A172 (cell line): ENCODE results near the gene PTGER4. TPM values are rescaled to one million over a fixed set of nuclear protein-coding genes. Genes with fewer than 3 reads are reported as not detected.
A peak's percentile ranks its signal among the peaks of the same experiment; 100 is the strongest.
"Not testable (repeated sequence)": the region's sequence is repeated elsewhere in the genome, so short reads cannot be mapped to it uniquely, and the experiment has no call there.

Experiments
- DNase-seq: peaks from one replicate; pipeline ENCODE4 v3.0.0-alpha.2; 2015; ENCODE audit warnings: low spot score
- total RNA-seq: library from RNA; depleted of rRNA; stranded (reverse); fragments of >200 nt; shearing (Covaris generic); gene quantifications from 2 replicates; pipeline ENCODE4 v1.2.3, GENCODE V29; 2014; rRNA removed

PTGER4 gene
- total RNA-seq, result 3.8 and 4.0 TPM in 2 replicates

DNA sequence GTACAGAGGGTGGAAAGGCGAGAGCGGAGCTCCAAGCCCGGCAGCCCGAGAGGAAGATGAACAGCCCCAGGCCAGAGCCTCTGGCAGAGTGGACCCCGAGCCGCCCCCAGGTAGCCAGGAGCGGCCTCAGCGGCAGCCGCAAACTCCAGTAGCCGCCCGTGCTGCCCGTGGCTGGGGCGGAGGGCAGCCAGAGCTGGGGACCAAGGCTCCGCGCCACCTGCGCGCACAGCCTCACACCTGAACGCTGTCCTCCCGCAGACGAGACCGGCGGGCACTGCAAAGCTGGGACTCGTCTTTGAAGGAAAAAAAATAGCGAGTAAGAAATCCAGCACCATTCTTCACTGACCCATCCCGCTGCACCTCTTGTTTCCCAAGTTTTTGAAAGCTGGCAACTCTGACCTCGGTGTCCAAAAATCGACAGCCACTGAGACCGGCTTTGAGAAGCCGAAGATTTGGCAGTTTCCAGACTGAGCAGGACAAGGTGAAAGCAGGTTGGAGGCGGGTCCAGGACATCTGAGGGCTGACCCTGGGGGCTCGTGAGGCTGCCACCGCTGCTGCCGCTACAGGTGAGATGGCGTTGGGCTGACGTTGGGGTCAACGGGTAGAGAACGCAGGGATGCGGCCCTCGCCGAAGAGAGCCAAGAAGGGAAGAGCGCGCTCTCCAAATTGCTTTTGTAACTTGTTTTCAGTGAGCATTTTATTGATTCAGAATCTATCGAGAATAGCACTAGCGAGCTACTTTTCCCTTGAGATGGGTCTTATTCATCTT lies at the start of gene PTGER4:
PTGER4 (plus strand) TSS at position 3 of the 769 bp plus-strand sequence. CDS start 1,079 bp downstream, outside the sequence.
- no peak for DNase-seq

DNA sequence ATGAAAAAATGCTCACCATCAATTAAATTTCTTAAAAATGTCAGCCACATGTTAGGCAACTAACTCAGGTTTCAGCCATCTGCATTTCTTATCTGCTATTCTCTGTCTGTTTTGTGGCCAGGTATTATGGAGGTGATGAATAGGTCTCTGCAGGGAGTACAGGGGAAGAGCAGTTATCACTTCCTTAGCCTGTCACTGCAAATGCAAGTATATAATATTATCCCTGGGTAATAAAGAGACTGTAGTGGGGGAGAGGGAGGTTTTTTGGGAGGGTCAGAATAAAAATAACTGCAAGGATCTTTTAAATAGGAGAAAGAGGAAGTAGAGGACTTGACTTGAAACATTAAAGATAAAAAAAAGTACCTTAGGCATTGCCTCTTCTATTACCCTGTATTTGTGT lies 49.6 kb upstream of the PTGER4 start:
- no peak for DNase-seq

DNA sequence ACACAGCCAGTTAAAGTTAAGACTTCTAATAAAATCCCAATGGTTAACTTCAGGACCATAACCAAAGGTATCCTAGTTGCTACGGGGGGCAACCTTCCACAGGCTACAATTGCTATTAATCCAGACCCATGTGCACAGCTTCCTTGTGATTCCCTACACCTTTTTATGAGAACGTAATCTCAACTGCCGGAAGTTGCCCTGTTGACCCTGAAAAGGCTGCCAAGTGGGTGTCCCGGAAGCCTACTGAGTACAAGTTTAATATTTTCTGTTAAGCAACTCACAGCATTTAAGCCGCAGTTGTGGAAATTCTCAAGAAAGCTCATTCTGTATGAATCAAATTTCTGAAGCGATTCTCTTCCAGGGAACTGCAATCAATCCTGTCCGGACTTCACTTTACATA lies 48.5 kb upstream of the PTGER4 start:
- DNase-seq, result no peak

DNA sequence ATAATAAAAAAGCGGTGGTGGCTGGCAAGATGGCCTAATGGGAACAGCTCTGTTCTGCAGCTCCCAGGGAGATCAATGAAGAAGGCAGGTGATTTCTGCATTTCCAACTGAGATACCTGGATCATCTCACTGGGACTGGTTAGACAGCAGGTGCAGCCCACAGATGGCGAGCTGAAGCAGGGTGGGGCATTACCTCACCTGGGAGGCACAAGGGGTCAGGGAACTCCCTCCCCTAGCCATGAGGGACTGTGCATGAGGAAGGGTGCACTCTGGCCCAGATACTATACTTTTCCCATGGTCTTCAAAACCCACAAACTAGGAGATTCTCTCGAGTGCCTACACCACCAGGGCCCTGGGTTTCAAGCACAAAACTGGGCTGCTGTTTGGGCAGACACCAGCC lies 45.6 kb upstream of the PTGER4 start:
- no peak for DNase-seq

DNA sequence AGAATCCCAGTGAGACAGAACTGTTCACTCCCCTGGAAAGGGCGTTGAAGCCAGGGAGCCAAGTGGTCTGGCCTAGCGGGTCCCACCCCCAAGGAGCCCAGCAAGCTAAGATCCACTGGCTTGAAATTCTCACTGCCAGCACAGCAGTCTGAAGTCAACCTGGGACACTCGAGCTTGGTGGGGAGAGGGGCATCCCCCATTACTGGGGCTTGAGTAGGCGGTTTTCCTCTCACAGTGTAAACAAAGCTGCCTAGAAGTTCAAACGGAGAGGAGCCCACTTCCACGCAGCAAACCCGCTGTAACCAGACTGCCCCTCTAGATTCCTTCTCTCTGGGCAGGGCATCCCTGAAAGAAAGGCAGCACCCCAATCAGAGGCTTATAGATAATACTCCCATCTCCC lies 45.1 kb upstream of the PTGER4 start:
- DNase-seq, result no peak

DNA sequence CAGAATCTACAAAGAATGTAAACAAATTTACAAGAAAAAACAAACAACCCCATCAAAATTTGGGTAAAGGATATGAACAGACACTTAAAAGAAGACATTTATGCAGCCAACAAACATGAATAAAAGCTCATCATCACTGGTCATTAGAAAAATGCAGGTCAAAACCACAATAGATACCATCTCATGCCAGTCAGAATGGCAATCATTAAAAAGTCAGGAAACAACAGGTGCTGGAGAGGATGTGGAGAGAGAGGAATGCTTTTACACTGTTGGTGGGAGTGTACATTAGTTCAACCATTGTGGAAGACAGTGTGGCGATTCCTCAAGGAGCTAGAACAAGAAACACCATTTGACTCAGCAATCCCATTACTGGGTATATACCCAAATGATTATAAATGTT lies 40.2 kb upstream of the PTGER4 start:
- DNase-seq, result not testable (repeated sequence)

DNA sequence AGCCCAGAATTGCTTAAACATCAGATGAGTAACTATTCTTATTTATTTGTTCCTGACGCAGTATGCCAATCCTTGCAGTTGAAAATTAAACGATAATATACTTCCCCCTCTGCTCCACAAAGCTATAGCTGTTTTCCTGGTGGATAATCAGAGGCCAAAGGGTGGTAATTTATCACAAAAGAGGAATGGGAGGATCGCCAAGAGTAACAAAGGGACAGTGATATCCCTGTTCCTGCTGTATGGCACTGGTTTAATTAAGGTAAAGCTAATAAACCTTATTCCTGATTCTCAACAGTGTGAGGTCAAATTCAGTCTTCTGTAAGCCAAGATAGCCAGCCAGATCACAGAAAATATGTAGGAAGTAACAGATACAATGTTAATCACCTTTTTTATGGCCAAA lies 33.4 kb upstream of the PTGER4 start:
- DNase-seq, result peak; percentile 10

DNA sequence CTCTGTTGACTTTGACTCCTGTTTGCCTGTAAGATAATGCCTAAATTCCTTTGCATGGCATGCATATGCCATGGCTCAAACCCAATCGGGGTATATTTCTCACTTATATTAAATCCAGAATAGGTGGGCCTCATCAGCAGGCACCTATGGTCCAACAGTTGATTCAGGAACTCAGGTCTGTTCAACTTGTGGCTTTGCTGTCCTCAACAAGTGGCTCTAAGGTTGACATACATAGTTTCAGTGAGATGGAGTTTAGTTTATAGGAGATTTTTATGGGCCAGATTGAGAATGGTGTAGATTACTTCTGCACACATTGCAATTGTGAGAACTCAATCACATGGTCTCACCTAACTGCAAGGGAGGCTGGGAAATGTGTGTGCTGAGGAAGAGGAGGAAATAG lies 31.6 kb upstream of the PTGER4 start:
- DNase-seq, result no peak

DNA sequence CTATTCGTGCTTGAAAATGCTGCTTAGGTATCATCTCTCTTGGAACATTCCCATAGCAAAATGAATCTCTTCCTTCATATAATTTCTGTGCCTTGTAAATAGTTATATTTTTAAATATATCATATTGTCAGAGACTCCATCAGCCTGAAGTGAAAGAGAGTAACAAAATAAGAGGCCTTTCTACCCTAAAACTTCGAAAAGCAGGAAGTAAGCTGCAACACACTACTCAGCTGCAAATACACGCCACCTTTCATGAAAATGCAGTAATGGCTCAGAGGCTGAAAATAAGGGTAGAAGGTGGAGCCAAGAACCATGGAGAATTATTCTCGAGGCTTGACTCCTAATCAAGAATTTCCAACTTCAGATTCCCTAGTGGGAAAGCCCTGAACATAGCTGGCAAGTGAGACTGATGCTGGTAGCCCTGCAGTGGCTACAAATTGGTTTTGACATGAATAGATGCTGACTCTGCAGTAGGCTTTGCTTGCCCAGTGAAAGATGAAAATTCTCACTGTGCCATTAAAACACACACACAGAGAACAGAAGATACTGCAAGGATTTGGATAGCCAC lies 30.2 kb upstream of the PTGER4 start:
- DNase-seq, result no peak

DNA sequence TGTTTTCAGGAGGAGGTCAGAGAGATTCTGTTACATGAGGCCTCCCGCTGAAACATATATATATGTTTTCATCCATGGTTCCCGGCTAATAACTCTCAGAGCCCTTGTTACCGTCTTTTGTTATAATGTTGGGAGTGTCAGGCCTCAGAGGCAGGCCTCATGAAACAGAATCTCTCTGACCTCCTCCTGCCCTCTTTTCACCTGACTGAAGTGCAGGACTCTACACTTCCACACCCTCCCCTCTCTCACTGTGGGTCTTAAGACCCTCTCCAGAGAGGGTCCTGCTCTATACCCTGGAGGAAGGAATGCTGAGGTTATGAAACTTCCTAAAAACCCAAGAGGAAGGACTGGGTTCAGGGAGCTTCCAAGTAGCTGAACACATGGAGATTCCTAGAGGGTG lies 28.5 kb upstream of the PTGER4 start:
- DNase-seq, result no peak

DNA sequence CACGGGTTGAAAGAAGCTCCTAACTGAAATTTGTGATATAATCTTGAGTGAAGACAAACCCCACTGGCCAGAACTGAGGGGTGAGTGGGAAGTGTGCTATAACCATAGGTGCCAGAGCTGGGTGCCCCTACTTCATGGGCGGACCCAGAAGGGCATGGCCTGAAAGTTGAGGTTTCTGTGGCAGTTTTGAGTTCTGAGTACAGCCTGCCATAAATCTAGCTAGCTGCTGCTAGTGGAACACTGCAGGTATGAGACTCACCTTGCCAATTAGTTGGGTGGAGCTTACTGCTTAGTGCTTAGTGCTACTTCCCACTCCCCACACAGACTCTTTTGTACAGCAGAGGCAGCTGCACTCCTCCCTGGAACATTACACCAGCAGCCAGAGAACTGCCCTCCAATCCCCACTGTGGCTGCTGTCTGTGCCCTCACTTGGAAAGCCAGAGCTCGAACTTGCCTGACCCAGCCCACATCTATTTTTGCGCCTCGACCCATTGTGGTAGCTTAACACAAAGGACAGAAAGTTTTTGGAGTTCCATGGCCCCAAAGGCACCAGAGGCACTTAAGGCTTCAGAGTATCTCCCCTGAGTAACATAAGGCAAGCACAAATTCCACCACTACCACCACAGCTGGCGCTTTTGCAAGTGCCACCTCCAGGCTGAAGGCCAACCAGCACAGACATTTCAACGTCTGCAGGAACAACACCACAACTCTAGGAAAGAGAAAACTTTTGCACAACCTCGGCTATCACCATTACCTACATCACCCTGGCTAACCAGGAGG lies 27.1 kb upstream of the PTGER4 start:
- DNase-seq, result no peak

DNA sequence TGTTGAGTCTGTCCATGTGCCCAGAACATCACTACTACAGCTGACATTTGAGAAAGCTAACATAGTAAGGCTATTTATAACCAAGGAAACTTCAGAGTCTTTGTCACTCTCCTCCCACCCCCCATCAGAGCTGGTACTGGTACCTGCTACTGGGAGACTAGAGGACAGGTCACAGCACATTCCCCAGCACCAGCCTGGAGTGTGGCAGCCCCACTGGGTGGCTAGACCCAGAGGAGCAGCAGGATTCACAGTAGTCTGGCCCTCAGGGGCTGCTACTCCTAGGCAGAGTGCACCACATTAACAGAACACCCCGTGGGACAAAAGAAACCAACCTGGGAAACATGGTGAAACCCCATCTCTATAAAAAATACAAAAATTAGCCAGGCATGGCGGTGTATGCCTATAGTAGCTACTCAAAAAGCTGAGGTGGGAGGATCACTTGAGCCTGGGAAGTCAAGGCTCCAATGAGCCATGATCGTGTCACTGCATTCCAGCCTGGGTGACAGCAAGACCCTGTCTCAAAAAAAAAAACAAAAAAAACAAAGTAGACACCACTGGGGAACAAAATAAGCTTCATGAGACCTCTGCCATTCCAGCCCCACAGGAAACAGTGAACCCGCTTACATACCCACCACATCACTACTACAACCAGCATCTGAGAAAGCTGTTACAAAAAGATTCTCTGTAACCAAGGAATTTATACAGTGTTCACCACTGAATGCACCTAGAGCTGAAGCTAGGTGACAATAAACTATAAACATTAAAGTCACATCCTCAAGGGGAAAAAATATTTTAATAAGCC lies 26.3 kb upstream of the PTGER4 start:
- DNase-seq, result no peak

DNA sequence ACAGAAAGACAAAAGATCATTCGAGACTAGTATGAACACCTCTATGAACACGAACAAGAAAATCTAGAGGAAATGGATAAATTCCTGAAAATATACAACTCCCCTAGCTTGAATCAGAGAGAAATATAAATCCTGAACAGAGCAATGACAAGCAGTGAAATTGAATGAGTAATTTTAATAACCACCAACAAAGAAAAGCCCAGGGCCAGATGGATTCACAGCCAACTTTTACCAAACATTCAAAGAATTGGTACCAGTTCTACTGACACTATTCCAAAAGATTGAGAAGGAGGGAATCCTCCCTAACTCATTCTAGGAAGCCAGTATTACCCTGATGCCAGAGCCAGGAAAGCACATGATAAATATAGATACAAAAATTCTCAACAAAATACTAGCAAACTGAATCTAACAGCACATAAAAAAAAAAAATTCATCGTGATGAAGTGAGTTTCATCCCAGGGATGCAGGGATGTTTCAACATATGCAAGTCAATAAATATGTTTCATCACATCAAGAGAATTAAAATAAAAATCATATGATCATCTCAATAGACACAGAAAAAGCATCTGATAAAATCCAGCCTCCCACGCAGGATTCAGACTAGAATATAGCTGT lies 25.2 kb upstream of the PTGER4 start:
- no peak for DNase-seq

DNA sequence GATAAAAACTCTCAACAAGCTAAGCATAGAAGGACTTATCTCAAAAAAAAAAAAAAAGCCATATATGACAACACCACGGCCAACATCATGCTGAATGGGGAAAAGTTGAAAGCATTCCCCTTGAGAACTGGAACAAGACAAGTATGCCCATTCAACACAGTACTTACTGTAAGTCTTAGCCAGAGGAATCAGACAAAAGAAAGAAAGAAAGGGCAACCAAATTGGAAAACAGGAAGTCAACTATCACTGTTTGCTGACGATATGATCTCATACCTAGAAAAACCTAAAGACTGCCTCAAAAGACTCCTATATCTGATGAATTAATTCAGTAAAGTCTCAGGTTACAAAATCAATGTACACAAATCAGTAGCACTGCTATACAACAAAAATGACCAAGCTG lies 24.6 kb upstream of the PTGER4 start:
- DNase-seq, result no peak

DNA sequence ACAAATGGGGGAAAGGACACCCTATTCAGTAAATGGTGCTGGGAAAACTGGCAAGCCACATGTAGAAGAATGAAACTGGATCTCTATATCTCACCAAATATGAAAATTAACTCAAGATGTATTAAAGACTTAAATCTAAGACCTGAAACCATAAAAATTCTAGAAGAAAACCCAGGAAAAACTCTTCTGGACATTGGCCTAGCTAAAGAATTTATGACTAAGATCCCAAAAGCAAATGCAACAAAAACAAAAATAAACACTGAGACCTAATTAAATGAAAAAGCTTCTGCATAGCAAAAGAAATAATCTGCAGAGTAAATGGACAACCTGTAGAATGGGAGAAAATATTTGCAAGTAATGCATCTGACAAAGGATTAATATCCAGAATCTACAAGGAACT lies 23.6 kb upstream of the PTGER4 start:
- DNase-seq, result not testable (repeated sequence)

DNA sequence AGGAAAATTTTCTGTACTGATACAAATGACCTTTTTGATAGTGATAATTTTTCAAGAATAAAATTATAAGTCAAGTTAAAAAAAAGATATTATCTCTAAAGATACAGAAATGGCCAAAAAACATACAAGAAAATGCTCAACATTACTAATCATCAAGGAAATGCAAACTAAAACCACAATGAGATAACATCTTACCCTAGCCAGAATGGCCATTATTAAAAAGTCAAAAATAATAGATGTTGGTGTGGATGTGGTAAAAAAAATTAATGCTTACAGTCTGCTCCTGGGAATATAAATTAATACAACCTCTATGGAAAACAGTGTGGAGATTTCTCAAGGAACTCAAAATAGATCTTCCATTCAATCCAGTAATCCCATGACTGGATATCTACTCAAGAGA lies 22.9 kb upstream of the PTGER4 start:
- DNase-seq, result no peak

DNA sequence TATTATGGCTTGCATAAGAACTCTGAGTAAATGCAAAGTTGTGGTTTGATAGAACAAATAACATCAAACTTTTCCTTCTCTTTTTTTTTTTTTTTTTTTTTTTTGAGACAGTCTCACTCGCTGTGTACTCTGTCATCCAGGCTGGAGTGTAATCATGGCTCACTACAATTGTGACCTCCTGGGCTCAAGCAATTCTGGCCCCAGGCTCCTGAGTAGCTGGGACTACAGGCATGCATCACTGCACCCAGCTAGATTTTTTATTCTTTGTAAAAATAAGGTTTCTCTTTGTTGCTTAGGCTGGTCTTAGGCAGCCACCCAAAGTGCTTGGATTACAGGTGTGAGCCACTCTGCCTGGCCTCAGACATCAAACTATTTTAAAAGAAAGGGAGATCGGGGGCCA lies 19.0 kb upstream of the PTGER4 start:
- no peak for DNase-seq

DNA sequence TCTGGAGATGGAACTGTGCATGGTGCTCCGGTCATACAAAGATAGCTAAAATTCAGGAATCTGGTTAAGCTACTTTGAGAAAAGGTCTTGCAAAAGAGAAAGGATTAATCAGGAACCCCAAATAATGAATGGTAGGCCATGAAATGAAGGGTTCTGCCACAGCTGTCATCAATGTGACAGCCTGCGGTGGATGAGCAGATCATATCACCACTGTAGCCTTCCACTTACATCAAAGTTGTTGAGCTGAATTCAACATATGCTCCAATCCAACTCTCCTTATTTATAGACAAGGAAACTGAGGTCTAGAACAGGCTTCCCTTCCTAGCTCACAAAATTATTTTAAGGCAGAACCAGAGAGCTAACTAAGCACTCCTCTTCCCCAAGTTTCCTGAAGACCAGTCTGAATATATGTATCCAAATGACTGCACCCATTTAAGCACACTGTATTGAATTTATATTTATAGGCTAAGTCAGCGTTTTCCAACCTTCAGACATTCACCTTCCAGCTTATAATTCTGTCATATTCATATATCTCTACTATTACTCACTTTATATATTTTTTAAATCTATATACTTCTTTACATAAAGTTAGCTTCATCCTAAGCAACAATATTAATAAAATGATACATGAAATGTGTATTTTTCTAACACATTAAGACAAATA lies 13.9 kb upstream of the PTGER4 start:
- no peak for DNase-seq

DNA sequence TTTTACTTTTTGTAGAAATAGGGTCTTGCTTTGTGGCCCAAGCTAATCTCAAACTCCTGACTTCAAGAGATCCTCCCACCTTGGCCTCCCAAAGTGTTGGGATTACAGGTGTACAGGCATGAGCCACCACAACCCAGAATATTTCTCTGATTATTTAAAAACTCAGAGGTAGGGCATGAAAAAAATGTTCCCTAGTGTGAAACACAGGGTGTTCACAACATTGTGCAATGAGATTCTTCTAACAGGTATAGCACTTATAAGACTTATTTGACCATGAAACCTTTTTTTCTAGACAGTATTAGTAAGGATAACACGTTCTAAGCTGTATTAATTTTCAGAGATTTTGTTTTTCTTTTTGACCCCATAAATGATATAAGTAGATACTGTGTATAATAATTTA lies 13.1 kb upstream of the PTGER4 start:
- no peak for DNase-seq

DNA sequence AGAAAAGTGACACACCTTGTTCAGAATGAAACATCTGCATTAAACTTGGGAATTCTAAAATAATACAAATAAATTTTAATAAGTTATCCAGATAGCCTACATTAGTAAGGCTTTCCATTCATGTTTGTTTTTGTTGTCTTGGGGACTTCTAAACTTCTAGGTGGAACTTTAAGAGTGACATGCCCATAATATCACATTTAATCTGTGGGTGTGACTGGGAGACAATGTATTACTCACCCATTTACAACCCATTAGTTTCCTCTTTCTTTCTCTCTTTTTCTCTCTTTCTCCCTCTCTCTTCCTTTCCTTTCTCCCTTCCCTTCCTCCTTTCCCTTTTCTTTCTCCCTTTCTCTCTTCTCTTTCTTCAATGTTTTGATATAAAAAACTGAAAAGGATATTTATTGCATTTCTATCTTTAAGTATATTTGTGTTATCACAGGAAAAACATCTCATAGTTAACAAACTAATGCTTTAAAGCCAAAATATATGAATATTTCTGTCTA lies 12.5 kb upstream of the PTGER4 start:
- DNase-seq, result no peak
